Type B pancreatic cell (in vitro differentiated cells): Measurements from ENCODE around the gene ITIH3. TPM values are rescaled to one million over a fixed set of nuclear protein-coding genes. Genes with fewer than 3 reads are reported as not detected.

Source experiments
- DNase-seq: peaks from one replicate; pipeline ENCODE4 v3.0.0; 2021; ENCODE audit warnings: mixed read lengths; ENCODE audit not compliant: unreplicated experiment; ENCODE audit errors: extremely low spot score
- H3K27ac Mint-ChIP-seq: 2 replicates; pipeline ENCODE4 v1.8.0; 2021; ENCODE audit warnings: mild to moderate bottlenecking, mixed read lengths
- H3K27me3 Mint-ChIP-seq: 2 replicates; pipeline ENCODE4 v1.8.0; 2021; ENCODE audit warnings: mixed read lengths
- H3K36me3 Mint-ChIP-seq: 2 replicates; pipeline ENCODE4 v1.8.0; 2021; ENCODE audit warnings: mixed read lengths
- H3K4me1 Mint-ChIP-seq: one replicate; pipeline ENCODE4 v1.8.0; 2021; ENCODE audit warnings: mixed read lengths; ENCODE audit not compliant: unreplicated experiment
- H3K4me3 Mint-ChIP-seq: 2 replicates; pipeline ENCODE4 v1.8.0; 2021; ENCODE audit warnings: mild to moderate bottlenecking, mixed read lengths
- H3K9me3 Mint-ChIP-seq: 2 replicates; pipeline ENCODE4 v1.8.0; 2021; ENCODE audit warnings: mixed read lengths
- total RNA-seq: library from RNA; stranded (reverse); gene quantifications from 2 replicates; pipeline ENCODE4 v1.2.1, GENCODE V29; 2021; ENCODE audit warnings: low replicate concordance
- TF ChIP-seq, protein P1 (sequence below): fragments of 200-600 bp; sonication (generic); conservative IDR thresholded peaks from 2 replicates; pipeline ENCODE4 v1.5.0; 2021; ENCODE audit warnings: antibody characterized with exemption, mild to moderate bottlenecking

The ITIH3 gene
- total RNA-seq, 1 donor from 2014 or later = 0.97 TPM

DNA sequence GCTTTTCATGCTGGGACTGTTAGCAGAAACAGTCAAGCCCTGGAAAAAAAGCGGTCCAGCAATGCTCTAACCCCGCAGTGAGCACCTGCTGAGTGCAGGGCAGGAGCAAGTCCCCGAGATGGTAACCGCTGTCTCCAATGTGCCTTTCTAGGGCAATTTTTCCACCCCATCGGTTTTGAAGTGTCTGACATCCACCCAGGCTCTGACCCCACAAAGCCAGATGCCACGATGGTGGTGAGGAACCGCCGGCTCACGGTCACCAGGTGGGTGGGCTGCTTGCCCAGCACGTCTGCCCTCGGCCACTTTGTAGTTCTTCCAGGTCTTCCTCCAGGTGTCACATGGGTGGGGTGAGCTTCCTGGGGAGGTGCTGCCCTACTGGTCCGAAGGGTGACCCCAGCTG is 3.2 kb upstream of the ITIH3 start:
- Mint-ChIP-seq H3K27me3 (peaks cover 2% of the 10 kb centered on the region), H3K27ac (no peak overlapping the region), H3K4me3 (no peak overlapping the region), H3K4me1 (peaks cover 8% of the 10 kb centered on the region), H3K36me3 (no peaks in the 10 kb centered on the region), H3K9me3 (no peaks in the 10 kb centered on the region)
- TF ChIP-seq, protein P1, sequence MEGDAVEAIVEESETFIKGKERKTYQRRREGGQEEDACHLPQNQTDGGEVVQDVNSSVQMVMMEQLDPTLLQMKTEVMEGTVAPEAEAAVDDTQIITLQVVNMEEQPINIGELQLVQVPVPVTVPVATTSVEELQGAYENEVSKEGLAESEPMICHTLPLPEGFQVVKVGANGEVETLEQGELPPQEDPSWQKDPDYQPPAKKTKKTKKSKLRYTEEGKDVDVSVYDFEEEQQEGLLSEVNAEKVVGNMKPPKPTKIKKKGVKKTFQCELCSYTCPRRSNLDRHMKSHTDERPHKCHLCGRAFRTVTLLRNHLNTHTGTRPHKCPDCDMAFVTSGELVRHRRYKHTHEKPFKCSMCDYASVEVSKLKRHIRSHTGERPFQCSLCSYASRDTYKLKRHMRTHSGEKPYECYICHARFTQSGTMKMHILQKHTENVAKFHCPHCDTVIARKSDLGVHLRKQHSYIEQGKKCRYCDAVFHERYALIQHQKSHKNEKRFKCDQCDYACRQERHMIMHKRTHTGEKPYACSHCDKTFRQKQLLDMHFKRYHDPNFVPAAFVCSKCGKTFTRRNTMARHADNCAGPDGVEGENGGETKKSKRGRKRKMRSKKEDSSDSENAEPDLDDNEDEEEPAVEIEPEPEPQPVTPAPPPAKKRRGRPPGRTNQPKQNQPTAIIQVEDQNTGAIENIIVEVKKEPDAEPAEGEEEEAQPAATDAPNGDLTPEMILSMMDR = no peak
- DNase-seq = no peak

DNA sequence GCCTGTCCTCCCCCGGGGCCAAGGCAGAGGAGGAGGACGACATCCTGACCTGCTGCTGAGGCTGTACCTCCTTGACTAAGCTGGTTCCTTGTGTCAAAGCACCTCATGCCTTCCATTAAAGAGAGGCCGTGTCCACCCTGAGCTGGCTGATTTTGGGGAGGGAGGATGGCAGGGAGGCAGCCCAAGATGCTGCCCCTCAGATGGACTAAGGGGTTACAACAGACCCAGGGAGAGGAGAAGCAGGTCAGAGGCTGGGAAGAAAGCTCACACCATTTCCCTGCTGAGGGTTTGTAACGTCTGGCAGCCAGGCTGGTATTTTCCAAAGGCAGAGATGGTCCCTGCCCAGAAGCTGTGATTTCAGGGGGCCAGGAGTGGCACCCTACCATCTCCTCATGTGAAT is 2.7 kb upstream of the ITIH3 start:
- TF ChIP-seq, protein P1 = no peak
- H3K36me3 Mint-ChIP-seq = no peaks in the 10 kb centered on the region
- H3K27ac Mint-ChIP-seq = no peak overlapping the region
- H3K4me1 Mint-ChIP-seq = peaks cover 8% of the 10 kb centered on the region
- peaks cover 2% of the 10 kb centered on the region for H3K27me3 Mint-ChIP-seq
- H3K4me3 Mint-ChIP-seq = no peak overlapping the region
- no peaks in the 10 kb centered on the region for H3K9me3 Mint-ChIP-seq
- no peak for DNase-seq

DNA sequence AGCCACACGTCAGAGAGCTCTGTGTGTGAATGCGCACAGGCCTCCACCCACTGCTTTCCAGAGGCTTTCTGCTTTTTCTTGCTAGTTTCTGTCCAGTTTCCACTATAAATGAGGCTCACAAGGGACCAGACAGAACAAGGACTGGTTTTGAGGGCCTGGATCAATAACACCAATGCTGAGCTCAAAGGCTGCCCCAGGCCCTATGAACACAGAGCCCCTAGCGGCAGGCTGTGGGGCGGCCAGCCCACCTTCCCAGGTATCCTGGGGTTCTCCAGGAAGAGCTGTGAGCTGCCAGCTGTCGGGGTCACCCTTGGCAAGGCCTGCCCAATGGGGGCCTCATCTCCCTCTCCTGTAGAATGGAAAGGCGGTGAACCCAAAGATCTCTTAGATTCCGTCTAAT is 2.2 kb upstream of the ITIH3 start:
- Mint-ChIP-seq H3K27me3 (peaks cover 2% of the 10 kb centered on the region), H3K36me3 (no peaks in the 10 kb centered on the region), H3K27ac (no peak overlapping the region), H3K9me3 (no peaks in the 10 kb centered on the region), H3K4me1 (peaks cover 8% of the 10 kb centered on the region), H3K4me3 (no peak overlapping the region)
- TF ChIP-seq, protein P1 = peak; percentile 51
- no peak for DNase-seq

DNA sequence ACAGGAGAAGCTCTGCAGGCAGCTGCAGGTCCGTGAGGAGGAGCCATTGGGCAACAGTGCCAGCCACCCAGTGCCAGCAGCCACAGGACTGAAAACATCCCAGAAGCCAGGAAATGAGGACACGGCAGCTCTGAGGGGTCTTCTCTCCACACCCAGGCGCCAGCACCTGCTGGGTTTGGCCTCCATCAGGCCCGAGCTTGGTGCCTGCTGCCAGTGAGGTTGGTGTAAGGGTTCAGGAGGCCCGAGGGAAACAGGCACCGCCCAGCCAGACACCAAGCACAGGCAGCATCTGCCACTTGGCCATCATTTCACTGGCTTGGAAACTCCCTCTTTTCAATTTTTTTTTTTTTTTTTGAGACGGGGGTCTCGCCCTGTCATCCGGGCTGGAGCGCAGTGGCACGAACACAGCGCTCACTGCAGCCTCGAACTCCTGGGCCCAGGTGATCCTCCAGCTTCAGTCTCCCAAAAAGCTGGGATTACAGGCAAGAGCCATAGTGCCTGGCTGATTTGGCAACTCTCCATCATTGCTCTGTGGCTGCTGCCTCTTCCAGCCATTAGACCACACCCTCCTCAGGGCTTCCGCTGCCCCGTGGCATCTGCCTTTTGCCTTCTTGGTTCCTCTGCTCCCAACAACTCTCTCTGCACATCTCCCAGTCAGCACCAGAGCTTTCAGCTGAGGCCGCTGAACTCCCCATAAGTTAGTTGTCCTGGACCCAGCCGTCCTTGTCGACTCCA is 1.5 kb upstream of the ITIH3 start:
- Mint-ChIP-seq H3K4me1 (peaks cover 8% of the 10 kb centered on the region), H3K27ac (no peak overlapping the region), H3K27me3 (peaks cover 2% of the 10 kb centered on the region), H3K4me3 (no peak overlapping the region), H3K36me3 (no peaks in the 10 kb centered on the region), H3K9me3 (no peaks in the 10 kb centered on the region)
- DNase-seq = no peak
- TF ChIP-seq, protein P1 = no peak

DNA sequence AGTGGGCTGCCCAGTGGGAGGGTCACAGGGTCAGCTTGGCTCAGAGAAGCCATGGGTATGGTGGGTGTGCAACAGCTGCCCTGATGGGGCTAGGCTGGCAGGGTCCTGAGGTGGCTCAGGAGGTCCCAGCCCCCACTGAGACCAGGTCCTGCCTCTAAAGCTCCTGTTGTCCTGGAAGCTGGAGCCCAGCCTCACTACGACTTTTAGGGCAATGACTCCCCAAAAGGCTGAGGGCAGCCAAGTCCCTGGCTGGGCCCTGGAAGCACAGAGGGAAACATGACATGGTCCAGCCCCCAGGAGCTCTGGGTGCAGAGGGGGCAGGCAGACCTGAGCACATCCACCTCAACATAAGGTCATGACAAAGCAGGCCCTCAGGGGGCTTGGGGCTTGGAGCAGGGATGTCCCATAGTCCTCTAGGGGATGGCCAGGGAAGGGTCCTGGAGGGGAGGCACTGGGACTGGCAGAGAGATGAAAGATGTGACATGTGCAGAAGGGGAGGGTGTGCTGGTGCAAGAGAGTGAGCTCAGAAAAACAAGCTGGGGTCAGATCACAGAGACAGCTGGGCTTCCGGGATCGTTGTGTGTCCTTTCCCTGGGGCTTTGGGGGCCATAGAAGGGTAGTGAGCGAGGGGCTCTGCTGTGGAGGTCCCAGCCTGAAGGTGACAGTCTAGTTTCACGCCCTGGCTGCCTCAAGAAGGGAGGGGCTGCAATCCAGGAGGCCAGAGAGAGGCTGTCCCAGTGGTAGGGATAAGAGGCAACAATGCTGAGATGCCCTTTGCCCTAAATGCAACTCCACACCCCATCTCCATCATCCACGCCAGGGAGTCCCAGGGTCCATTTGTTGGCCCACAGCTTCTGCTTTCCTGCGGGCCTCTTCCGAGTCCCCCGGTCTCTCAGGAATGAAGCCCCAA is 639 bp upstream of the ITIH3 start:
- peaks cover 8% of the 10 kb centered on the region for H3K4me1 Mint-ChIP-seq
- no peak overlapping the region for H3K27ac Mint-ChIP-seq
- DNase-seq = no peak
- no peaks in the 10 kb centered on the region for H3K36me3 Mint-ChIP-seq
- H3K27me3 Mint-ChIP-seq = peaks cover under 1% of the 10 kb centered on the region
- H3K9me3 Mint-ChIP-seq = no peaks in the 10 kb centered on the region
- no peak overlapping the region for H3K4me3 Mint-ChIP-seq
- TF ChIP-seq, protein P1 = no peak
